ENCODE measurements around the gene GALNT10.

GRCh38 chr5:154412925-154413324, 222.4 kb downstream of the GALNT10 start:
- no peak for TF ChIP-seq GATA3 (IDR thresholded peaks at IDR 0.05; ENCODE audit: low read depth, low read length)
- TF ChIP-seq GATA2 (IDR thresholded peaks at IDR 0.05; ENCODE audit: low read depth, low read length) = no peak
